GM18517 (cell line): Measurements from ENCODE around the gene CAMTA1.
"Not testable (repeated sequence)": the region's sequence is repeated elsewhere in the genome, so short reads cannot be mapped to it uniquely, and the experiment has no call there.

Source experiments
- ATAC-seq: cut with Tn5 transposase; IDR thresholded peaks from one replicate; pipeline ENCODE4 v1.9.1; 2021; ENCODE audit warnings: mild to moderate bottlenecking, moderate library complexity; ENCODE audit not compliant: unreplicated experiment

CAMTA1 gene

DNA sequence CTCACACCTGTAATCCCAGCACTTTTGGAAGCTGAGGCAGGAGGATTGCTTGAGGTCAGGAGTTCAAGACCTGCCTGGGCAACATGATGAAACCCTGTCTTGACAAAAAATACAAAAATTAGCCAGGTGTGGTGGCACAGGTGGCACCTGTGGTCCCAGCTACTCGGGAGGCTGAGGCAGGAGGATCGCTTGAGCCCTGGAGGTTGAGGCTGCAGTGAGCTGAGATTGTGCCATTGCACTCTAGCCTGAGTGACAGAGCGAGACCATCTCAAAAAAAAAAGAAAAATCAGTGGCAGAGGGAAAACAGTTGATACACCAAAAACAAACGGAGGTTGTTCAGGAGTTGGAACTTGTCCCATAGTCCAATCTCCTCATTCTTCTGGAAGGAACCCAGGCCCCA is 904.1 kb downstream of the CAMTA1 start:
- ATAC-seq: not testable (repeated sequence)

DNA sequence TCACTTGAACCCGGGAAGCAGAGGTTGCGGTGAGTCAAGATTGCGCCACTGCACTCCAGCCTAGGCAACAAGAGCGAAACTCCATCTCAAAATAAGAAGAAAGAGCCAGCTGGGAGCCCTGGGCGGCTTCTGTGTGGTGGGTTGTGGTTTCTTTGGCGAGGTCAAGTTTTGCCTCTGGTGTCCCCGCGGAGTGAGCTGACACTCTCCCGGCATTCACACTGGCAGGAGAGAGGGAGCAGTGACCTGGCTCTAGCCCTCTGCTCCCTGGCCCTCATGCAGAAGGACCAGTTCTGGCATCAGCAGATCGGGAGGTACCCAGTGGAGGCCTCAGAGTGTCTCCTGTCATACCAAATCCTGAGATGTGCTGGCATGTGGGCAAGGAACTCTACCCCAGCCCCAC is 904.8 kb downstream of the CAMTA1 start:
- ATAC-seq: no peak

DNA sequence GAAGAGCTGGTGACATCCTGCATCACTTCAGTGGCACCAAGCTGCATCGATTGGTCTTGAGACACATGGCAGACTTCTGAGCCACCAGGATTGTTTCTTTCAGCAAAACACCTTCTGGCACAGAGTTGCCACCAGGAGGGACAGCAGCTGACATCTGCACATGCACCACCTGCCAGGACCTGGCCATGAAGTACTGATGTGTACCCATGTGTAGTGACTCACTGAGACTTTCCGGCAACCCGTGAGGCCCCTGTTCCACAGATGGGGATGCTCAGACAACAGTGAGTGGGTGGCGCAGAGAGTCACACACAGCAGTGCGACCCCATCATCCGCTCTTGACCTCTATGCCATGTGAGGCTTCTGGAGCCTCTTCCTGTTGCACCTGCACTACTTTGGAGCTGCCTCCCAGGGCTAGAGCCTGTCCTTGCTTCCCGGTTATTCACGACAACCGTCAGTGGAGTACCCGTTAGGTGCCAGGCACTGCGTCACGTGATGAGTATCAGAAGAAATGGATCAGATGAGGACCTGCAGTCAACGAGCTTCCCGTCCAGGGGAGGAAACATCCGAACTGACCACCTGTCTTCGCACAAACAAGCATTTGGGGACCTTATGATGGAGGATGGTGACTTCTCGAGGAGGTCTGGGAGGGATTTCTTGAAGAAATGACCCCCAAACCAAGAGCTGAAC is 905.4 kb downstream of the CAMTA1 start:
- no peak for ATAC-seq

GRCh38 chr1:7691576-7691975 is 906.3 kb downstream of the CAMTA1 start:
- ATAC-seq: no peak

- no peak for ATAC-seq
These were observed 906.8 kb downstream of the CAMTA1 start for GRCh38 chr1:7692005-7692404.

DNA sequence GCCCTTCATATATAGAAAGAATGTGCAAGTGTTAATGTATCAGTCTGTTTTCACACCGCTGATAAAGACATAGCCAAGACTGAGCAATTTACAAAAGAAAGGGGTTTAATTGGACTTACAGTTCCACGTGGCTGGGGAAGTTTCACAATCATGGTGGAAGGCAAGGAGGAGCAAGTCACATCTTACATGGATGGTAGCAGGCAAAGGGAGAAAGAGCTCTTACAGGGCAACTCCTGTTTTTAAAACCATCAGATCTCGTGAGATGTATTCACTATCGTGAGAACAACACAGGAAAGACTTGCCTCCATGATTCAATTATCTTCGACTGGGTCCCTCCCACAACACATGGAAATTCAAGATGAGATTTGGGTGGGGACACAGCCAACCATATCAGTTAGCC is 907.8 kb downstream of the CAMTA1 start:
- not testable (repeated sequence) for ATAC-seq

DNA sequence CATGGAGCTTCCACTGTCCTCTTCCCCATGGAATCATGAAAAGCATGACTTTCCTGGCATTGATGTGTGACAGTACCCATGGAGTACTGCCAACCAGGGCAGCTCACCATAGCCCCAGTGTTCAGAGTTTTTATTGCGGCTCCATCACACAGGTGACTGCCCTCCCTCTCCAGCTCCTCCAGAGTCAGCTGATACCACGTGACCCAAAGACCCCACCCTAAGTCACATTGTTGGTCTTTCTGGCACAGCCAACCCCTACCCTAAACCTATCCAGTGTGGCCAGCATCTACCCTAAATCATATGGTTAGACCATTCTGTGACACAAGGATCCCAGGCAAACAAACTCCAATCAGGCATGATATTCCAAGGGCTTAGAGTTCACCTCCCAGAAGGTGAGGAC is 908.4 kb downstream of the CAMTA1 start:
- no peak for ATAC-seq

- ATAC-seq: no peak
These were observed 909.6 kb downstream of the CAMTA1 start for GRCh38 chr1:7694600-7695496.

- no peak for ATAC-seq
These were observed 910.4 kb downstream of the CAMTA1 start for GRCh38 chr1:7695497-7696117.

GRCh38 chr1:7698641-7699040 is 913.4 kb downstream of the CAMTA1 start:
- no peak for ATAC-seq

- no peak for ATAC-seq
These were observed 917.1 kb downstream of the CAMTA1 start for GRCh38 chr1:7702365-7702764.

GRCh38 chr1:7703321-7704213 is 918.3 kb downstream of the CAMTA1 start:
- ATAC-seq: no peak

DNA sequence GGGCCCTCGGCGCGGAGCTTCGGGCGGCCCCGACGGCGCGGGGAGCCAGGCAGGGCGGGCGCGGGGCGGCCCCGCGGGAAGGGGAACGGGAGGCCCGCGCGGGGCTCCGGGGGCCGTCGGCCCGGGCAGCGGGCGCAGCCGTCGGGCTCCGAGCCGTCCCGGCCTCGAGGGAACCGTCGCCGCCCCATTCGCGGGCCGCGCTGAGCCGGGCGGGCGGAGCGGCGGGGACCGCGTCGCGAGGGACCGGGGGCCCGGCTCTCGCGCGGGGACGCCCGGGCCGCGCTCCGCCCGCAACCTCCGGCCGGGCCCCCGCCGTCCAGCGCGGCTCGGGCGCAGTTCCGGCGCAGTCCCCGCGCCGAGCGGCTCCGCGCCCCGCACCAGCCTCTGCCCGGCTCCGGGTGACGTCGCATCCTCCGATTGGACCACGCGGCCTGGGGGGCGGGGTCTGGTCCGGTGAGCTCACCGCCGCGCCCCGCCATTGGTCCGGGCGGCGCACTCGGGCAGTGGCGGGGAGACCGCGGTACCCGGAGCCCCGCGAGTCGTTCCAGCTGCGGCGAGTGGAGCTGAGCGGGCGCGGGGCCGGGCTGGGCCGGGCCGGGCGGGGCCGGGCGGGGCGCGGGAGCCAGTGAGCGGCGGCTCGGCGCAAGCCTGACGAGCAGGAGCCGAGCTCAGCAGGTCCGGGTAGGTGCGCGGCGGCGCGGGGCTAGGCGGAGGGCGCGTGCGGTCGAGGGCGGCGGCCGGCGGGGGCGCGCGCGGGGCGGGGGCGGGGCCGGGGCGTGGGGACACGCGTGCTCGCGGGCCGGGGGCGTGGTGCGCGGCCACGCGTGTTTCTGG is 919.2 kb downstream of the CAMTA1 start:
- ATAC-seq: peak; percentile 52

DNA sequence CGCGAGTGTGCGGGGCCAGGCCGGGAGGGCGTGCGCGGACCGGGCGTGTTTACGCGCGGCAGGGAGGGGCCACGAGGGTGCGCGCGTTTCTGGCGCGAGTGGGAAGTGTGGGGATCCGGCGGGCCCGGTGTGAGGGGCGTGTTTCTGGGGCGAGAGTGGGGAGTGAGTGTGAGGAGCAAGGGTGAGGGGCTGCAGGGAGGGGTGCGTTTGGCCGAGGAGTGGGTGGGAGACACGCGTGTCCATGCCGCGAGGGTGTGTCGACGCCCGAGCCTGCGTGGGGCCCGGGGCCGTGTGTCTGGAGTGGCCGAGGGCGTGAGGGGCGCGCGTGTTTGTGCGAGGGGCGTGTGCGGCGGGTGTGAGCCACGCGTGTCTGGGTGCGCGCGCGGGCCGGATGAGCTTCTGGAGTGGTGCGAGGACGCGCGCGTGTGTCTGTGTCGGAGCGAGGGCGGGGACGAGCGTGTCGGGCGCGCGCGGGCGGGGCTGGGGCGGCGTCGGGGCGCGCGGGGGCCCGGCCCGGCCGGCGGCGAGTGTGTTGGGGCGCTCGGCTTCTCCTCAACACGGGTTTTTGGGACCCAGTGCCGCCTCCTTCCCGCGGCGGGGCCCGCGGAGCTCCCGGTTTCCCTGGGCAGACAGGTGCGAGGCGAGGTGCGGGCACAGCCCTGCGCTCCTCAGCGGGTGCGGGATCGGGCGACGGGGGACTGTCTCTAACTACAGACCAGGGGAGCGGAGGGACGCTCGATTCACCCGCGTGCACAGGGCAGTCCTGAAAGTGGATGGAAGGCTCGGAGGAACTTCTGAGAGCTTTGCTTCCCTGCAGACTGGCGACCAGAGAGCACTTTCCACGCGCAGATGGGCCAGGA is 920.0 kb downstream of the CAMTA1 start:
- no peak for ATAC-seq

GRCh38 chr1:7705908-7706216 is 920.6 kb downstream of the CAMTA1 start:
- no peak for ATAC-seq

GRCh38 chr1:7707527-7707926 is 922.3 kb downstream of the CAMTA1 start:
- ATAC-seq: no peak

DNA sequence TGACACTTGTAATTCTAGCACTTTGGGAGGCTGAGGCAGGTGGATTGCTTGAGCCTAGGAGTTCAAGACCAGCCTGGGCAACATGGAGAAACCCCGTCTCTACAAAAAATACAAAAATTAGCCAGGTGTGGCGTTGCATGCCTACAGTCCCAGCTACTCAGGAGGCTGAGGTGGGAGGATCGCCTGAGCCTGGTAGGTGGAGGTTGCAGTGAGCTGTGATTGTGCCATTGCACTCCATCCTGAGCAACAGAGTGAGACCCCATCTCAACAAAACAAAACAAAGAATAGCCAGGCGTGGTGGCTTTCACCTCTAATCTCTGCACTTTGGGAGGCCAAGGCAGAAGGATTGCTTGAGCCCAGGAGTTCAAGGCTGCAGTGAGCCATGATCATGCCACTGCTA is 922.8 kb downstream of the CAMTA1 start:
- not testable (repeated sequence) for ATAC-seq

GRCh38 chr1:7710859-7711258 is 925.6 kb downstream of the CAMTA1 start:
- no peak for ATAC-seq

- ATAC-seq: no peak
These were observed 927.6 kb downstream of the CAMTA1 start for GRCh38 chr1:7712731-7713323.
